ENCODE data around the gene MTG1. TPM values are rescaled to one million over a fixed set of nuclear protein-coding genes. Genes with fewer than 3 reads are reported as not detected.

The MTG1 gene
- total and polyA plus RNA-seq, 10 of the 15 experiments (the other 5 are each of a cell fraction or from before 2014, with no cell fraction given), result 6.2 to 104 (median 62.5) TPM

GRCh38 chr10:133394064-133394663, at the start of gene MTG1 (continued):
- TF ChIP-seq POLR2A (IDR thresholded peaks at IDR 0.05; ENCODE audit: low read depth, low read length) (peak; percentile 91), STAT1 (conservative IDR thresholded peaks at IDR 0.05) (peak; percentile 62; the same call in 1 of the 2 replicates), NR2F1 (conservative IDR thresholded peaks at IDR 0.05) (peak; percentile 97)

GRCh38 chr10:133344236-133344635, 49.7 kb upstream of the MTG1 start:
- DNase-seq (ENCODE audit: low read depth, low spot score) (no peak), FAIRE-seq (no peak), ATAC-seq (no peak)
- 52% methylated on average over 5 of the region's 5 CpGs for WGBS (ENCODE audit: insufficient coverage, insufficient replicate concordance, low lambda C conversion rate, missing lambda C conversion rate)
- Histone ChIP-seq H3K4me3 (no peak overlapping the region), H3K79me2 (ENCODE audit: control insufficient read depth, insufficient read depth, low read length) (no peaks in the 10 kb centered on the region), H3K4me1 (ENCODE audit: control insufficient read depth, insufficient read depth, low read length) (no peaks in the 10 kb centered on the region), H3K9me3 (replicated peaks; ENCODE audit: control insufficient read depth, insufficient read depth, low read length) (no peaks in the 10 kb centered on the region), H3K9ac (ENCODE audit: control insufficient read depth, insufficient read depth, low read length) (no peak overlapping the region), H2AFZ (ENCODE audit: control insufficient read depth, low read depth, low read length) (no peak overlapping the region), H4K20me1 (ENCODE audit: control insufficient read depth, insufficient read depth) (no peaks in the 10 kb centered on the region), H3K4me2 (ENCODE audit: control insufficient read depth, insufficient read depth) (no peak overlapping the region), H3K36me3 (ENCODE audit: control insufficient read depth in 2 of 2, insufficient read depth in 2 of 2, low read length in 1 of 2) (no peaks in the 10 kb centered on the region), H3K27me3 (replicated peaks in 1 of 2; ENCODE audit: control insufficient read depth in 2 of 2, insufficient read depth in 2 of 2, low read length in 1 of 2) (no peaks in the 10 kb centered on the region; a peak in 1 of 4 replicates), H3K27ac (ENCODE audit: control insufficient read depth, insufficient read depth) (no peak overlapping the region)
- in situ Hi-C loops (cut with MboI), result no loop called here
- ChIA-PET POLR2A (no interaction called here), RAD21 (ENCODE audit: unreplicated experiment) (no interaction called here), CTCF (no interaction called here), SMC1A (ENCODE audit: uncharacterized antibody, unreplicated experiment) (no interaction called here)
- intact Hi-C loops (cut with micrococcal nuclease; ENCODE audit: unreplicated experiment), result no loop called here
- BruUV-seq (replicated peaks), result no TSS peak
- TF ChIP-seq RAD51 (IDR thresholded peaks at IDR 0.05), result no peak
- no peak for TF ChIP-seq GATAD2B (conservative IDR thresholded peaks at IDR 0.05; ENCODE audit: low read depth)
- TF ChIP-seq LARP7 (IDR thresholded peaks at IDR 0.05), result no peak
- no peak for TF ChIP-seq SMC3 (IDR thresholded peaks at IDR 0.05; ENCODE audit: borderline replicate concordance, low read length)
- no peak for TF ChIP-seq SUPT20H (IDR thresholded peaks at IDR 0.05; ENCODE audit: borderline replicate concordance, control insufficient read depth, low read depth, low read length)
- TF ChIP-seq ELK1 (IDR thresholded peaks at IDR 0.05; ENCODE audit: low read depth, low read length), result no peak
- TF ChIP-seq ZNF622 (IDR thresholded peaks at IDR 0.05), result no peak
- TF ChIP-seq CEBPZ (IDR thresholded peaks at IDR 0.05; ENCODE audit: low read depth, low read length), result no peak
- TF ChIP-seq FOXM1 (IDR thresholded peaks at IDR 0.05; ENCODE audit: low read depth, low read length), result no peak
- TF ChIP-seq PAX8 (IDR thresholded peaks at IDR 0.05), result no peak
- no peak for TF ChIP-seq SKIL (IDR thresholded peaks at IDR 0.05; ENCODE audit: low read depth, poor library complexity, severe bottlenecking)
- no peak for TF ChIP-seq JUND (IDR thresholded peaks at IDR 0.05; ENCODE audit: low read depth, low read length)
- no peak for TF ChIP-seq EP300 (IDR thresholded peaks at IDR 0.05; ENCODE audit: borderline replicate concordance in 1 of 2, control insufficient read depth in 1 of 2, low read depth in 2 of 2, low read length in 2 of 2)
- TF ChIP-seq RB1 (IDR thresholded peaks at IDR 0.05; ENCODE audit: borderline replicate concordance), result no peak
- no peak for TF ChIP-seq CBX3 (IDR thresholded peaks at IDR 0.05; ENCODE audit: borderline replicate concordance, low read depth)
